SU-DHL-6 (cell line): ENCODE data around the gene ADAMTS12.

Experiments used
- H2AFZ ChIP-seq: fragments of 200-600 bp; sonication (generic); 2 replicates; pipeline ENCODE4 v1.6.1; 2014; ENCODE audit warnings: low read depth, mild to moderate bottlenecking, moderate library complexity, mixed read lengths, antibody characterized with exemption, low read length; ENCODE audit not compliant: severe bottlenecking
- H3F3A ChIP-seq: fragments of 200-600 bp; shearing (Covaris generic); 2 replicates; pipeline ENCODE4 v1.6.0; 2016; ENCODE audit warnings: antibody characterized with exemption, mild to moderate bottlenecking; ENCODE audit not compliant: insufficient read depth
- H3K27ac ChIP-seq: fragments of 200-600 bp; sonication (generic); 2 replicates; pipeline ENCODE4 v1.5.1; 2016; ENCODE audit warnings: low read depth, mild to moderate bottlenecking, low read length, moderate library complexity, mixed read lengths
- H3K27me3 ChIP-seq: fragments of 200-600 bp; sonication (generic), shearing (Covaris generic); 2 replicates; pipeline ENCODE4 v1.6.0; 2014; ENCODE audit warnings: mild to moderate bottlenecking, low read length
- H3K36me3 ChIP-seq: fragments of 200-600 bp; sonication (generic); 2 replicates; pipeline ENCODE4 v1.6.1; 2014; ENCODE audit warnings: mild to moderate bottlenecking, low read length, mixed read lengths
- H3K4me2 ChIP-seq: fragments of 300-600, 200-600 bp; shearing (Covaris generic), sonication (generic); 2 replicates; pipeline ENCODE4 v1.6.0; 2014; ENCODE audit warnings: low read length, low read depth, mild to moderate bottlenecking; ENCODE audit not compliant: poor library complexity, severe bottlenecking
- H3K4me3 ChIP-seq: fragments of 200-600 bp; sonication (generic); 2 replicates; pipeline ENCODE4 v1.5.1; 2014; ENCODE audit warnings: antibody characterized with exemption, low read length, mild to moderate bottlenecking, mixed read lengths; ENCODE audit not compliant: insufficient read depth, poor library complexity, severe bottlenecking
- H3K79me2 ChIP-seq: fragments of 200-600 bp; sonication (generic); 2 replicates; pipeline ENCODE4 v1.6.1; 2014; ENCODE audit warnings: mild to moderate bottlenecking, low read length, moderate library complexity; ENCODE audit not compliant: insufficient read depth
- H3K9ac ChIP-seq: fragments of 200-600 bp; sonication (generic); 2 replicates; pipeline ENCODE4 v1.7.0; 2014; ENCODE audit warnings: mild to moderate bottlenecking, low read length
- H3K9me2 ChIP-seq: fragments of 200-600 bp; sonication (generic); replicated peaks from 2 replicates; pipeline ENCODE4 v1.6.1; 2014; ENCODE audit warnings: low read length; ENCODE audit not compliant: insufficient read depth
- H3K9me3 ChIP-seq: fragments of 200-600 bp; sonication (generic); 2 replicates; pipeline ENCODE4 v1.6.1; 2014; ENCODE audit warnings: low read length, mixed read lengths; ENCODE audit not compliant: insufficient read depth
- H4K20me1 ChIP-seq: fragments of 200-600 bp; sonication (generic); 2 replicates; pipeline ENCODE4 v1.6.1; 2014; ENCODE audit warnings: low read depth, mild to moderate bottlenecking, antibody characterized with exemption, low read length, moderate library complexity, mixed read lengths
- CTCF ChIP-seq: fragments of 200-600 bp; sonication (generic); IDR thresholded peaks from one replicate; pipeline ENCODE4 v1.5.1; 2017; ENCODE audit warnings: antibody characterized with exemption, mild to moderate bottlenecking, low read length, moderate library complexity; ENCODE audit not compliant: insufficient read depth, poor library complexity, severe bottlenecking
- EZH2phosphoT487 ChIP-seq: fragments of 200-600 bp; sonication (generic), shearing (Covaris generic); conservative IDR thresholded peaks from 2 replicates; pipeline ENCODE4 v1.6.1; 2018; ENCODE audit warnings: mild to moderate bottlenecking, antibody characterized with exemption, low read length, moderate library complexity, mixed read lengths

The ADAMTS12 gene

GRCh38 chr5:33763435-33763834 is 128.4 kb downstream of the ADAMTS12 start:
- no peaks in the 10 kb centered on the region for H3F3A ChIP-seq
- no peak overlapping the region for H3K27ac ChIP-seq
- H3K4me3 ChIP-seq, result no peak overlapping the region
- TF ChIP-seq EZH2phosphoT487 (no peak), CTCF (no peak)
- no peaks in the 10 kb centered on the region for H3K9me2 ChIP-seq
- H3K9ac ChIP-seq, result no peak overlapping the region
- no peaks in the 10 kb centered on the region for H3K27me3 ChIP-seq
- no peaks in the 10 kb centered on the region for H3K9me3 ChIP-seq
- no peaks in the 10 kb centered on the region for H4K20me1 ChIP-seq
- no peaks in the 10 kb centered on the region for H3K36me3 ChIP-seq
- no peak overlapping the region for H3K4me2 ChIP-seq
- no peaks in the 10 kb centered on the region for H3K79me2 ChIP-seq
- no peak overlapping the region for H2AFZ ChIP-seq

GRCh38 chr5:33762859-33763258 is 128.9 kb downstream of the ADAMTS12 start:
- no peaks in the 10 kb centered on the region for H3K27me3 ChIP-seq
- no peaks in the 10 kb centered on the region for H3K36me3 ChIP-seq
- no peaks in the 10 kb centered on the region for H4K20me1 ChIP-seq
- H3K4me2 ChIP-seq, result no peak overlapping the region
- H3K27ac ChIP-seq, result no peak overlapping the region
- H3K9me2 ChIP-seq, result no peaks in the 10 kb centered on the region
- TF ChIP-seq EZH2phosphoT487 (no peak), CTCF (no peak)
- H3K9me3 ChIP-seq, result no peaks in the 10 kb centered on the region
- H2AFZ ChIP-seq, result no peak overlapping the region
- no peak overlapping the region for H3K9ac ChIP-seq
- H3K79me2 ChIP-seq, result no peaks in the 10 kb centered on the region
- H3K4me3 ChIP-seq, result no peak overlapping the region
- no peaks in the 10 kb centered on the region for H3F3A ChIP-seq

- no peaks in the 10 kb centered on the region for H4K20me1 ChIP-seq
- no peaks in the 10 kb centered on the region for H3K9me3 ChIP-seq
- no peak overlapping the region for H3K27ac ChIP-seq
- no peaks in the 10 kb centered on the region for H3K79me2 ChIP-seq
- H3K27me3 ChIP-seq, result no peaks in the 10 kb centered on the region
- H3K9ac ChIP-seq, result no peak overlapping the region
- TF ChIP-seq CTCF, result no peak
- TF ChIP-seq EZH2phosphoT487, result no peak
- no peak overlapping the region for H3K4me2 ChIP-seq
- no peaks in the 10 kb centered on the region for H3F3A ChIP-seq
- H3K4me3 ChIP-seq, result no peak overlapping the region
- no peaks in the 10 kb centered on the region for H3K36me3 ChIP-seq
- no peak overlapping the region for H2AFZ ChIP-seq
- no peaks in the 10 kb centered on the region for H3K9me2 ChIP-seq
These were observed 130.7 kb downstream of the ADAMTS12 start for GRCh38 chr5:33761139-33761538.

- no peak overlapping the region for H3K27ac ChIP-seq
- H2AFZ ChIP-seq, result no peak overlapping the region
- H3K79me2 ChIP-seq, result no peaks in the 10 kb centered on the region
- TF ChIP-seq CTCF, result no peak
- no peak for TF ChIP-seq EZH2phosphoT487
- H3K27me3 ChIP-seq, result no peaks in the 10 kb centered on the region
- no peaks in the 10 kb centered on the region for H3K36me3 ChIP-seq
- no peaks in the 10 kb centered on the region for H3K9me2 ChIP-seq
- H3K9me3 ChIP-seq, result no peaks in the 10 kb centered on the region
- H3K4me3 ChIP-seq, result no peak overlapping the region
- H3K9ac ChIP-seq, result no peak overlapping the region
- H3F3A ChIP-seq, result no peaks in the 10 kb centered on the region
- H3K4me2 ChIP-seq, result no peak overlapping the region
- no peaks in the 10 kb centered on the region for H4K20me1 ChIP-seq
These were observed 133.1 kb downstream of the ADAMTS12 start for GRCh38 chr5:33758737-33759136.
